DOHH2 (cell line): ENCODE results near the gene SH3D19.

Source experiments
- EZH2phosphoT487 ChIP-seq: fragments of 200-600 bp; sonication (generic); IDR thresholded peaks from 2 replicates; pipeline ENCODE4 v1.6.1; 2017; ENCODE audit warnings: borderline replicate concordance, mild to moderate bottlenecking, antibody characterized with exemption, low read length, moderate library complexity, mixed read lengths
- TF ChIP-seq, protein P1 (sequence below): fragments of 200-600 bp; sonication (generic); IDR thresholded peaks from one replicate; pipeline ENCODE4 v1.5.1; 2014; ENCODE audit warnings: antibody characterized with exemption, mild to moderate bottlenecking, low read depth, low read length; ENCODE audit not compliant: poor library complexity, severe bottlenecking

DNA sequence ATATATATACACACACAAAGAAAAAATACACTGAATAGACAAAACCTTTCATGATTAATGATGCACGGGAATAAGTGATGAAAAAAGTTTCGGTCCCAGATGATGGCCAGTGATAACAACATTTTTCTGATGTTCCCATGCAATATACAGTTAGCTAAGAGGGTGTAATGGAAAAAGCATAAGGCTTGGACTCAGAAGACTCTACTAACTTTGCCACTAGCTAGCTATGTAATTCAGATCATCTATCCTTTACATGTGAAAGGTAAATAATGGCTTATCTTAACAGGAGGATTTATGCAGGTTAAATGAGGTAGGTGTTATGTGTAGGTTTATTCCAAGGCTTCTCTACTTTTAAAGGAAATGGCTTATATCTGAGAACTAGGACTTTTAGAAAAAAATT is 221.6 kb downstream of the SH3D19 start:
- TF ChIP-seq, protein P1, sequence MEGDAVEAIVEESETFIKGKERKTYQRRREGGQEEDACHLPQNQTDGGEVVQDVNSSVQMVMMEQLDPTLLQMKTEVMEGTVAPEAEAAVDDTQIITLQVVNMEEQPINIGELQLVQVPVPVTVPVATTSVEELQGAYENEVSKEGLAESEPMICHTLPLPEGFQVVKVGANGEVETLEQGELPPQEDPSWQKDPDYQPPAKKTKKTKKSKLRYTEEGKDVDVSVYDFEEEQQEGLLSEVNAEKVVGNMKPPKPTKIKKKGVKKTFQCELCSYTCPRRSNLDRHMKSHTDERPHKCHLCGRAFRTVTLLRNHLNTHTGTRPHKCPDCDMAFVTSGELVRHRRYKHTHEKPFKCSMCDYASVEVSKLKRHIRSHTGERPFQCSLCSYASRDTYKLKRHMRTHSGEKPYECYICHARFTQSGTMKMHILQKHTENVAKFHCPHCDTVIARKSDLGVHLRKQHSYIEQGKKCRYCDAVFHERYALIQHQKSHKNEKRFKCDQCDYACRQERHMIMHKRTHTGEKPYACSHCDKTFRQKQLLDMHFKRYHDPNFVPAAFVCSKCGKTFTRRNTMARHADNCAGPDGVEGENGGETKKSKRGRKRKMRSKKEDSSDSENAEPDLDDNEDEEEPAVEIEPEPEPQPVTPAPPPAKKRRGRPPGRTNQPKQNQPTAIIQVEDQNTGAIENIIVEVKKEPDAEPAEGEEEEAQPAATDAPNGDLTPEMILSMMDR, result no peak
- TF ChIP-seq EZH2phosphoT487, result no peak
